ENCODE data around the gene EVPL. TPM values are rescaled to one million over a fixed set of nuclear protein-coding genes. Genes with fewer than 3 reads are reported as not detected.

The EVPL gene
- total RNA-seq, 1 experiment from 2014 or later, result 58.0 TPM

DNA sequence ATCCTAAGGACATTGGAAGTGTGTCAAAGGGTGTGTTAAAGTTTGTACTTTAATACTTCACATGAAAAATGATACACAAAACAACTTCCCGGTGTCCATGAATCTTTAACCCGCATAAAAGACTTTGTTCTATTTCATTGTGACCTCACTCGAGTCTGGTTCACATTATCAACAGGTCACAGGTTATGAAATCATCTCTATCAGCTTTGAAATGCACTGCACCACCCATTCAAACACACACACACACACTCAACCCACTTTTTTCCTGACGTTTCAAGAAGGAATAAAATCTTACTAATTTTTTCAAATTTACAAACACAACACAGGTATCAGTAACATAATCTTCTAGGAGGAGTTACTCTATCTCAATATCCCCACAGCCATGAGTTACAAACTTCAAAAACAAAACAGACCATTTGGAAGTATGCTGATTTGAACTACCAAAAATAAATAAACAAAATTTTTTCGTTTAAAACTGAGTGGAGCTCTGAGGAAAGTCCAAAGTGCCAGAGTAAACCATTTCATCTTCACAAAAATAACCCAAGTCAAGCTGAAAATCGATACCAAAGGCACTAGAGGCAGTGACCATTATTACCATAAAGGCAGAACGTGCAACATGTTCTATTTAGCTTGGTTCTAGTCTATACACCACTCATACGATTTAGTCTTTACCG, 50.8 kb downstream of the EVPL start:
- BruUV-seq (replicated peaks), result TSS peak; percentile 25
- TF ChIP-seq SIN3A (IDR thresholded peaks at IDR 0.05; ENCODE audit: low read depth) (no peak), EZH2 (IDR thresholded peaks at IDR 0.05) (no peak), SRF (IDR thresholded peaks at IDR 0.05; ENCODE audit: low read depth) (no peak)
- H3K4me2 ChIP-seq (ENCODE audit: low read length), result no peak overlapping the region
- intact Hi-C loops (cut with micrococcal nuclease), result no loop called here
- no peak overlapping the region for H3K27ac ChIP-seq (ENCODE audit: low read depth, low read length)
- CTCF ChIA-PET, result no interaction called here
- no peak overlapping the region for H2AFZ ChIP-seq (ENCODE audit: low read depth, low read length, poor library complexity, severe bottlenecking)
- peaks cover 9 to 19% of the 10 kb centered on the region in 2 experiments for H3K4me1 ChIP-seq (ENCODE audit: control insufficient read depth in 1 of 2, insufficient read depth in 2 of 2, low read length in 2 of 2)
- no peak overlapping the region for H3K4me3 ChIP-seq (replicated peaks in 1 of 2; ENCODE audit: low read depth in 1 of 2, low read length in 2 of 2)
- DNase-seq (ENCODE audit: low read depth, low spot score) (no peak), ATAC-seq (no peak)
- H3K9me3 ChIP-seq (ENCODE audit: control insufficient read depth in 1 of 2, insufficient read depth in 1 of 2, low read depth in 1 of 2, low read length in 2 of 2), result no peaks in the 10 kb centered on the region
- POLR2A ChIA-PET, result no interaction called here
- no peaks in the 10 kb centered on the region for H4K20me1 ChIP-seq (ENCODE audit: insufficient read depth)
- no peaks in the 10 kb centered on the region for H3K9me2 ChIP-seq (ENCODE audit: insufficient read depth)
- no peaks in the 10 kb centered on the region for H3K27me3 ChIP-seq (ENCODE audit: insufficient read depth, low read length)
- peaks cover 0 to 2% of the 10 kb centered on the region in 2 experiments; a peak in 2 of 4 replicates for H3K36me3 ChIP-seq (ENCODE audit: control insufficient read depth in 1 of 2, insufficient read depth in 2 of 2, low read length in 2 of 2)
- no peak overlapping the region for H3K9ac ChIP-seq (ENCODE audit: low read length)
- H3K79me2 ChIP-seq (ENCODE audit: insufficient read depth, low read length), result peaks cover 24% of the 10 kb centered on the region; the same call in 1 of the 2 replicates
- RAD21 ChIA-PET (ENCODE audit: low non-redundant PET in 1 of 2, low total read pairs in 2 of 2, uncharacterized antibody in 2 of 2, unreplicated experiment in 2 of 2), result no interaction called here

DNA sequence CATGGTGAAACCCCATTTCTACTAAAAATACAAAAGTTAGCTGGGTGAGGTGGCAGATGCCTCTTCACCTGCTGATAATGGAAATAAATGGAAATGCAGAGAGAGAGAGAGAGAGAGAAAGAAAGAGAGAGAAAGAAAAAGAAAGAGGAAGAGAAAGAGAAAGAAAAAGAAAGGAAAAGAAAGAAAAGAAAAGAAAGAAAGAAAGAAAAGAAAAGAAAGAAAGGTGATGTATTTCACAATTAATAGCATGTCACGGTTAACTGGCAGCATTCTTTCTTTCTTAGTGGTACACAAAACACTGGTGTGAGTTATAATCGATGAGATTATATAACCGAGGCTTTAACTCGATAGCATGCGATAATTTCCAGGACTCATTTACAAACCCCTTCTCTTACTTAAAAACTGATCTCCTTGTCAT, 51.3 kb downstream of the EVPL start:
- POLR2A ChIA-PET, result no interaction called here
- RAD21 ChIA-PET (ENCODE audit: low non-redundant PET in 1 of 2, low total read pairs in 2 of 2, uncharacterized antibody in 2 of 2, unreplicated experiment in 2 of 2), result no interaction called here
- Histone ChIP-seq H3K27me3 (ENCODE audit: insufficient read depth, low read length) (no peaks in the 10 kb centered on the region), H4K20me1 (ENCODE audit: insufficient read depth) (no peaks in the 10 kb centered on the region), H3K27ac (ENCODE audit: low read depth, low read length) (no peak overlapping the region), H3K4me1 (ENCODE audit: control insufficient read depth in 1 of 2, insufficient read depth in 2 of 2, low read length in 2 of 2) (peaks cover 7 to 16% of the 10 kb centered on the region in 2 experiments), H3K36me3 (ENCODE audit: control insufficient read depth in 1 of 2, insufficient read depth in 2 of 2, low read length in 2 of 2) (peaks cover 0 to 2% of the 10 kb centered on the region in 2 experiments; a peak in 2 of 4 replicates), H3K9me3 (ENCODE audit: control insufficient read depth in 1 of 2, insufficient read depth in 1 of 2, low read depth in 1 of 2, low read length in 2 of 2) (no peaks in the 10 kb centered on the region), H3K4me2 (ENCODE audit: low read length) (no peak overlapping the region), H2AFZ (ENCODE audit: low read depth, low read length, poor library complexity, severe bottlenecking) (no peak overlapping the region), H3K79me2 (ENCODE audit: insufficient read depth, low read length) (peaks cover 24% of the 10 kb centered on the region; the same call in 1 of the 2 replicates), H3K4me3 (replicated peaks in 1 of 2; ENCODE audit: low read depth in 1 of 2, low read length in 2 of 2) (no peak overlapping the region), H3K9me2 (ENCODE audit: insufficient read depth) (no peaks in the 10 kb centered on the region), H3K9ac (ENCODE audit: low read length) (no peak overlapping the region)
- DNase-seq (ENCODE audit: low read depth, low spot score) (no peak), ATAC-seq (no peak)
- CTCF ChIA-PET, result no interaction called here
- no TSS peak for BruUV-seq (replicated peaks)
- intact Hi-C loops (cut with micrococcal nuclease), result no loop called here
- TF ChIP-seq, protein P1, sequence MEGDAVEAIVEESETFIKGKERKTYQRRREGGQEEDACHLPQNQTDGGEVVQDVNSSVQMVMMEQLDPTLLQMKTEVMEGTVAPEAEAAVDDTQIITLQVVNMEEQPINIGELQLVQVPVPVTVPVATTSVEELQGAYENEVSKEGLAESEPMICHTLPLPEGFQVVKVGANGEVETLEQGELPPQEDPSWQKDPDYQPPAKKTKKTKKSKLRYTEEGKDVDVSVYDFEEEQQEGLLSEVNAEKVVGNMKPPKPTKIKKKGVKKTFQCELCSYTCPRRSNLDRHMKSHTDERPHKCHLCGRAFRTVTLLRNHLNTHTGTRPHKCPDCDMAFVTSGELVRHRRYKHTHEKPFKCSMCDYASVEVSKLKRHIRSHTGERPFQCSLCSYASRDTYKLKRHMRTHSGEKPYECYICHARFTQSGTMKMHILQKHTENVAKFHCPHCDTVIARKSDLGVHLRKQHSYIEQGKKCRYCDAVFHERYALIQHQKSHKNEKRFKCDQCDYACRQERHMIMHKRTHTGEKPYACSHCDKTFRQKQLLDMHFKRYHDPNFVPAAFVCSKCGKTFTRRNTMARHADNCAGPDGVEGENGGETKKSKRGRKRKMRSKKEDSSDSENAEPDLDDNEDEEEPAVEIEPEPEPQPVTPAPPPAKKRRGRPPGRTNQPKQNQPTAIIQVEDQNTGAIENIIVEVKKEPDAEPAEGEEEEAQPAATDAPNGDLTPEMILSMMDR (IDR thresholded peaks at IDR 0.05 in 2 of 3, conservative IDR thresholded peaks at IDR 0.05 in 1 of 3; ENCODE audit: borderline replicate concordance in 1 of 3, insufficient read depth in 1 of 3, low read depth in 2 of 3, low read length in 2 of 3), result no peak
- no peak for TF ChIP-seq POLR2AphosphoS5 (IDR thresholded peaks at IDR 0.05; ENCODE audit: low read depth, low read length)
- TF ChIP-seq, protein P2, sequence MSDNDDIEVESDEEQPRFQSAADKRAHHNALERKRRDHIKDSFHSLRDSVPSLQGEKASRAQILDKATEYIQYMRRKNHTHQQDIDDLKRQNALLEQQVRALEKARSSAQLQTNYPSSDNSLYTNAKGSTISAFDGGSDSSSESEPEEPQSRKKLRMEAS (IDR thresholded peaks at IDR 0.05), result no peak
- TF ChIP-seq FOSL1 (IDR thresholded peaks at IDR 0.05; ENCODE audit: low read depth), result no peak
- no peak for TF ChIP-seq EGR1 (IDR thresholded peaks at IDR 0.05; ENCODE audit: low read depth)
- no peak for TF ChIP-seq ZNF274 (IDR thresholded peaks at IDR 0.05; ENCODE audit: low read depth, low read length)
- TF ChIP-seq ELF1 (IDR thresholded peaks at IDR 0.05; ENCODE audit: borderline replicate concordance, low read depth), result no peak
- TF ChIP-seq, protein P3, sequence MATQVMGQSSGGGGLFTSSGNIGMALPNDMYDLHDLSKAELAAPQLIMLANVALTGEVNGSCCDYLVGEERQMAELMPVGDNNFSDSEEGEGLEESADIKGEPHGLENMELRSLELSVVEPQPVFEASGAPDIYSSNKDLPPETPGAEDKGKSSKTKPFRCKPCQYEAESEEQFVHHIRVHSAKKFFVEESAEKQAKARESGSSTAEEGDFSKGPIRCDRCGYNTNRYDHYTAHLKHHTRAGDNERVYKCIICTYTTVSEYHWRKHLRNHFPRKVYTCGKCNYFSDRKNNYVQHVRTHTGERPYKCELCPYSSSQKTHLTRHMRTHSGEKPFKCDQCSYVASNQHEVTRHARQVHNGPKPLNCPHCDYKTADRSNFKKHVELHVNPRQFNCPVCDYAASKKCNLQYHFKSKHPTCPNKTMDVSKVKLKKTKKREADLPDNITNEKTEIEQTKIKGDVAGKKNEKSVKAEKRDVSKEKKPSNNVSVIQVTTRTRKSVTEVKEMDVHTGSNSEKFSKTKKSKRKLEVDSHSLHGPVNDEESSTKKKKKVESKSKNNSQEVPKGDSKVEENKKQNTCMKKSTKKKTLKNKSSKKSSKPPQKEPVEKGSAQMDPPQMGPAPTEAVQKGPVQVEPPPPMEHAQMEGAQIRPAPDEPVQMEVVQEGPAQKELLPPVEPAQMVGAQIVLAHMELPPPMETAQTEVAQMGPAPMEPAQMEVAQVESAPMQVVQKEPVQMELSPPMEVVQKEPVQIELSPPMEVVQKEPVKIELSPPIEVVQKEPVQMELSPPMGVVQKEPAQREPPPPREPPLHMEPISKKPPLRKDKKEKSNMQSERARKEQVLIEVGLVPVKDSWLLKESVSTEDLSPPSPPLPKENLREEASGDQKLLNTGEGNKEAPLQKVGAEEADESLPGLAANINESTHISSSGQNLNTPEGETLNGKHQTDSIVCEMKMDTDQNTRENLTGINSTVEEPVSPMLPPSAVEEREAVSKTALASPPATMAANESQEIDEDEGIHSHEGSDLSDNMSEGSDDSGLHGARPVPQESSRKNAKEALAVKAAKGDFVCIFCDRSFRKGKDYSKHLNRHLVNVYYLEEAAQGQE (IDR thresholded peaks at IDR 0.05; ENCODE audit: low read depth), result no peak
- TF ChIP-seq YY1 (IDR thresholded peaks at IDR 0.05; ENCODE audit: extremely low read depth, insufficient replicate concordance, low read depth, low read length), result no peak
- TF ChIP-seq, protein P4, sequence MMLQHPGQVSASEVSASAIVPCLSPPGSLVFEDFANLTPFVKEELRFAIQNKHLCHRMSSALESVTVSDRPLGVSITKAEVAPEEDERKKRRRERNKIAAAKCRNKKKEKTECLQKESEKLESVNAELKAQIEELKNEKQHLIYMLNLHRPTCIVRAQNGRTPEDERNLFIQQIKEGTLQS (IDR thresholded peaks at IDR 0.05), result no peak
- no peak for TF ChIP-seq ZFX (IDR thresholded peaks at IDR 0.05)
